Measurements from ENCODE around the gene RELB.

The RELB gene

DNA sequence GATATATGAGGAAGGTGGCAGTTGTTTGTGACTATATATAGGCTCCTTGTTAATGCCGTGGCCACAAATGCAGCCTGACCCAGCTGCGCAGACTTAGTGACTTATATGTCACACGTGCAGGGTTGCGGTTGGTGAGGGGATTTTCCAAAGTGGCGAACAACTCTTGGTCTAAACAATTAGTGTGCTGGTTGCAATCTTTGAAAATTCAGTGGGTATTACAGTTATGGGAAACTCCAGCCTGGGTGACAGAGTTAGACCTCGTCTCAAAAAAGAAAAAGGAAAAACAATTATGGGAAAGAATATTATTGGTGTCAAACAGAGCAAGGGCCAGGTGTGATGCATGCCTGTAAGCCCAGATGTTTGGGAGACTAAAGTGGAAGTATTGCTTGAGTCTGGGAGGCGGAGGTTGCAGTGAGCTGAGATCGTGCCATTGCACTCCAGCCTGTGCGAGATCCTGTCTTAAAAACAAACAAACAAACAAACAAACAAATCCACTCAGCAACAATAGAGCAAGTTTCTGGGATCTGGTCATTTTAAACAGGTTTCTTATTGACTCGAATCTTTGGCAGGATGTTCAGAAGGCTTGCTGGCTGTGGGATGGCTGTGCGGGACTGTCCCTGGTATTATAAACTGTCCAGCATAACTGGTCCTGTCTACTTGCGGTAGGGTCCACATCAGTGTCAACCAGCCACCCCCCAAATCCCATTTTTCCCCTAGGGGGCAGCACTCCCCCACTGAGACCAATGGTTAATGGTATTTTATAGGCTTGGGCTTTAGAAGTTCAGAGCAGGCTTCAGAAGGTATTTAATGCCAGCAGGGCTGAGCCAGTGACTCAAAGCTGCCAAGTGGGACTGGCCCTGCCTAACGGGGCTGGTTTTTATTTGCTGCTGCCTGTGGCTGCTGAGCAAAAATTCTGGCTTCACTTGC, 15.4 kb downstream of the RELB start:
- DNase-seq (ENCODE audit: insufficient read length, low spot score), result peak; percentile 61
- FAIRE-seq, result peak; percentile 93
- TF ChIP-seq POU2F2 (IDR thresholded peaks at IDR 0.05; ENCODE audit: low read depth, low read length) (peak; percentile 43; the same call in 1 of the 2 replicates), PAX5 (IDR thresholded peaks at IDR 0.05; ENCODE audit: insufficient read depth, low read length, severe bottlenecking) (no peak), POLR2AphosphoS5 (IDR thresholded peaks at IDR 0.05; ENCODE audit: low read depth, low read length) (peak; percentile 61), TAF1 (IDR thresholded peaks at IDR 0.05; ENCODE audit: low read depth, low read length) (no peak), SPI1 (IDR thresholded peaks at IDR 0.05; ENCODE audit: low read depth, low read length) (no peak), POLR2A (IDR thresholded peaks at IDR 0.05; ENCODE audit: low read depth, low read length) (peak; percentile 55)

GRCh38 chr19:45019187-45019586, 17.9 kb downstream of the RELB start:
- DNase-seq (ENCODE audit: insufficient read length, low spot score), result no peak
- no peak for TF ChIP-seq SPI1 (IDR thresholded peaks at IDR 0.05; ENCODE audit: low read depth, low read length)
- TF ChIP-seq TAF1 (IDR thresholded peaks at IDR 0.05; ENCODE audit: low read depth, low read length), result no peak
- no peak for TF ChIP-seq POLR2A (IDR thresholded peaks at IDR 0.05; ENCODE audit: low read depth, low read length)
- TF ChIP-seq POU2F2 (IDR thresholded peaks at IDR 0.05; ENCODE audit: low read depth, low read length), result no peak
- TF ChIP-seq PAX5 (IDR thresholded peaks at IDR 0.05; ENCODE audit: insufficient read depth, low read length, severe bottlenecking), result no peak
- TF ChIP-seq POLR2AphosphoS5 (IDR thresholded peaks at IDR 0.05; ENCODE audit: low read depth, low read length), result no peak
- peak; percentile 52 for FAIRE-seq

- no peak for FAIRE-seq
- TF ChIP-seq POU2F2 (IDR thresholded peaks at IDR 0.05; ENCODE audit: low read depth, low read length) (no peak), SPI1 (IDR thresholded peaks at IDR 0.05; ENCODE audit: low read depth, low read length) (no peak), TAF1 (IDR thresholded peaks at IDR 0.05; ENCODE audit: low read depth, low read length) (no peak), PAX5 (IDR thresholded peaks at IDR 0.05; ENCODE audit: insufficient read depth, low read length, severe bottlenecking) (no peak), POLR2A (IDR thresholded peaks at IDR 0.05; ENCODE audit: low read depth, low read length) (no peak), POLR2AphosphoS5 (IDR thresholded peaks at IDR 0.05; ENCODE audit: low read depth, low read length) (no peak)
Measured at GRCh38 chr19:45020071-45020470, 18.8 kb downstream of the RELB start.

GRCh38 chr19:45021971-45022370, 20.7 kb downstream of the RELB start:
- TF ChIP-seq TAF1 (IDR thresholded peaks at IDR 0.05; ENCODE audit: low read depth, low read length) (no peak), POLR2AphosphoS5 (IDR thresholded peaks at IDR 0.05; ENCODE audit: low read depth, low read length) (no peak), SPI1 (IDR thresholded peaks at IDR 0.05; ENCODE audit: low read depth, low read length) (no peak), POU2F2 (IDR thresholded peaks at IDR 0.05; ENCODE audit: low read depth, low read length) (no peak), POLR2A (IDR thresholded peaks at IDR 0.05; ENCODE audit: low read depth, low read length) (no peak; the same call in 1 of the 2 replicates)
- FAIRE-seq (no peak), DNase-seq (ENCODE audit: insufficient read length, low spot score) (no peak)

More at GRCh38 chr19:45020071-45020470, 18.8 kb downstream of the RELB start:
- DNase-seq (ENCODE audit: insufficient read length, low spot score), result no peak

DNA sequence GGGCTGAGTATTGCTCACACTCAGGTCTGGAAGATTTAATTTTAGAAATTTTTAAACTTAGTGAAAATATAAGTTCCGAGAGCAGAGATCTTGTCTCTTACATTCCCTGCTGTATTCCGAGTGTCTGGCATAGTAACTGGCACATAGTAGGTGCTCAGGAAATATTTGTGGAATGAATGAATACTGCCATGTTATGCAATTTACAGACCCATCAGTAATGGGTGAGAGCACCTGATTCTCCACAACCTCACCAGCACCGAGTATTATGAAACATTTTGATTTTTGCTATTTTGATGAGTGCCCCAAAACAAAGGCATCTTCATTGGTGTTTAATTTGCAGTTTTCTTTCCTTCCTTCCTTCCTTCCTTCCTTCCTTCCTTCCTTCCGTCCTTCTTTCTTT, 21.8 kb downstream of the RELB start:
- no peak for FAIRE-seq
- TF ChIP-seq POLR2AphosphoS5 (IDR thresholded peaks at IDR 0.05; ENCODE audit: low read depth, low read length), result no peak
- no peak for TF ChIP-seq POU2F2 (IDR thresholded peaks at IDR 0.05; ENCODE audit: low read depth, low read length)
- TF ChIP-seq SPI1 (IDR thresholded peaks at IDR 0.05; ENCODE audit: low read depth, low read length), result no peak
- no peak for TF ChIP-seq PAX5 (IDR thresholded peaks at IDR 0.05; ENCODE audit: insufficient read depth, low read length, severe bottlenecking)
- no peak for TF ChIP-seq TAF1 (IDR thresholded peaks at IDR 0.05; ENCODE audit: low read depth, low read length)
- TF ChIP-seq POLR2A (IDR thresholded peaks at IDR 0.05; ENCODE audit: low read depth, low read length), result no peak
- DNase-seq (ENCODE audit: insufficient read length, low spot score), result no peak

DNA sequence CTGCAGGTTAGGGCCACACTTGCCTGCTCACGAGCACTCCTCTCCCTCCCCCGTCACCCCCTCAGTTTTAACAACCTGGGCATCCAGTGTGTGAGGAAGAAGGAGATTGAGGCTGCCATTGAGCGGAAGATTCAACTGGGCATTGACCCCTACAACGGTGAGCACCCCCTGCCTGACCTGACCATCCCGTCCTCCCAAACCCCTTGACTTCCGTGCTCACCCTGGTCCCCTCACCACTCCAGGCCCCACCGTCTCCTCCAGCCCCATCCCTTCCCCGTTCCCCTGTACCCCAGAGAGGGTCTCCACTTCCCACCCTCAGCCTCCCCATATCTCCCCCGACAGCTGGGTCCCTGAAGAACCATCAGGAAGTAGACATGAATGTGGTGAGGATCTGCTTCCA, 24.0 kb downstream of the RELB start:
- DNase-seq (ENCODE audit: insufficient read length, low spot score), result no peak
- TF ChIP-seq POLR2AphosphoS5 (IDR thresholded peaks at IDR 0.05; ENCODE audit: low read depth, low read length), result no peak; the same call in 1 of the 2 replicates
- TF ChIP-seq PAX5 (IDR thresholded peaks at IDR 0.05; ENCODE audit: insufficient read depth, low read length, severe bottlenecking), result no peak
- TF ChIP-seq TAF1 (IDR thresholded peaks at IDR 0.05; ENCODE audit: low read depth, low read length), result no peak
- TF ChIP-seq SPI1 (IDR thresholded peaks at IDR 0.05; ENCODE audit: low read depth, low read length), result no peak
- no peak for TF ChIP-seq POLR2A (IDR thresholded peaks at IDR 0.05; ENCODE audit: low read depth, low read length)
- TF ChIP-seq POU2F2 (IDR thresholded peaks at IDR 0.05; ENCODE audit: low read depth, low read length), result no peak
- no peak for FAIRE-seq

DNA sequence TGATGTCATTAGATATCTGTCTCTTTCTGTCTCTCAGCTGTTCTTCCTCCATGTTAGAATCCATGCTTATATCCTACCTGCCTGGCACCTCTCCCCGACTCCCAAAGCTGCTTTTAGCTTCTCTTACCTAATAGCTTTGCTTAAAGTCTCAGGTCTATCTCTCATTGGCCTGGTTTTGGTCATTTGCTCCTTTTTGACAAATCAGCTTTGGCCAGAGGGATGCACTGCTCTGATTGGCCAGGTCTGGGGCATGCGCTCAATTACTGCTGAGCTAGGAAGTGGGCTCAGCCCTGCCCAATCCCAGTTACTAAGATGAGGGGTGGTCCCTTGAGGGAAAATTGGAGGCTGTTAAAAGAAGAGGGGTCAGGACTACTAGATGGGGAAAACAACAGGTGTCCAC, 26.1 kb downstream of the RELB start:
- TF ChIP-seq POLR2A (IDR thresholded peaks at IDR 0.05; ENCODE audit: low read depth, low read length), result no peak
- no peak for TF ChIP-seq SPI1 (IDR thresholded peaks at IDR 0.05; ENCODE audit: low read depth, low read length)
- no peak for TF ChIP-seq PAX5 (IDR thresholded peaks at IDR 0.05; ENCODE audit: insufficient read depth, low read length, severe bottlenecking)
- no peak for TF ChIP-seq POU2F2 (IDR thresholded peaks at IDR 0.05; ENCODE audit: low read depth, low read length)
- TF ChIP-seq TAF1 (IDR thresholded peaks at IDR 0.05; ENCODE audit: low read depth, low read length), result no peak
- no peak for TF ChIP-seq POLR2AphosphoS5 (IDR thresholded peaks at IDR 0.05; ENCODE audit: low read depth, low read length)
- DNase-seq (ENCODE audit: insufficient read length, low spot score), result no peak
- FAIRE-seq, result no peak

GRCh38 chr19:45030825-45031224, 29.6 kb downstream of the RELB start:
- DNase-seq (ENCODE audit: insufficient read length, low spot score) (no peak), FAIRE-seq (no peak)
- TF ChIP-seq SPI1 (IDR thresholded peaks at IDR 0.05; ENCODE audit: low read depth, low read length), result no peak
- no peak for TF ChIP-seq TAF1 (IDR thresholded peaks at IDR 0.05; ENCODE audit: low read depth, low read length)
- TF ChIP-seq POLR2A (IDR thresholded peaks at IDR 0.05; ENCODE audit: low read depth, low read length), result no peak
- no peak for TF ChIP-seq POLR2AphosphoS5 (IDR thresholded peaks at IDR 0.05; ENCODE audit: low read depth, low read length)
- TF ChIP-seq PAX5 (IDR thresholded peaks at IDR 0.05; ENCODE audit: insufficient read depth, low read length, severe bottlenecking), result no peak
- no peak for TF ChIP-seq POU2F2 (IDR thresholded peaks at IDR 0.05; ENCODE audit: low read depth, low read length)

DNA sequence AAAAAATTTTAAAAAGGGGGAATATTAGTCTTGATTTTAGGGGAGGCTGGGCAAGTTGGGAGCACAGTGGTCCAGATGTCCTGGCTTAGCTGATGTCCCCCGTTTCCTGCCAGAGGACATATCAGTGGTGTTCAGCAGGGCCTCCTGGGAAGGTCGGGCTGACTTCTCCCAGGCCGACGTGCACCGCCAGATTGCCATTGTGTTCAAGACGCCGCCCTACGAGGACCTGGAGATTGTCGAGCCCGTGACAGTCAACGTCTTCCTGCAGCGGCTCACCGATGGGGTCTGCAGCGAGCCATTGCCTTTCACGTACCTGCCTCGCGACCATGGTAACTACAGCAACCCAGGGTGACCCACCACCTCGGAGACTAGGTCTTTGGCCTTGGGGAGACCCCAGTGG, 31.2 kb downstream of the RELB start:
- no peak for FAIRE-seq

More for the DNA sequence above, 31.2 kb downstream of the RELB start:
- TF ChIP-seq PAX5 (IDR thresholded peaks at IDR 0.05; ENCODE audit: insufficient read depth, low read length, severe bottlenecking), result no peak
- DNase-seq (ENCODE audit: insufficient read length, low spot score), result no peak
